Right renal pelvis (tissue), 4 donors: ENCODE data around the gene BORCS6. TPM values are rescaled to one million over a fixed set of nuclear protein-coding genes. Genes with fewer than 3 reads are reported as not detected.

Experiments
- DNase-seq, 4 donors: peaks; one replicate each; pipeline ENCODE4 v3.0.0-alpha.2; 2013; ENCODE audit warnings: low read depth in 4 of 4, low spot score in 3 of 4, missing footprints in 1 of 4
- polyA plus RNA-seq, 4 donors: library from polyadenylated mRNA; unstranded; fragments of 120-200 nt; gene quantifications; one replicate each; pipeline ENCODE4 v1.2.1, GENCODE V29; 2013; ENCODE audit not compliant: insufficient read length in 4 of 4

Gene BORCS6
- polyA plus RNA-seq, 4 donors: 3.4 to 5.3 (median 4.4) TPM

DNA sequence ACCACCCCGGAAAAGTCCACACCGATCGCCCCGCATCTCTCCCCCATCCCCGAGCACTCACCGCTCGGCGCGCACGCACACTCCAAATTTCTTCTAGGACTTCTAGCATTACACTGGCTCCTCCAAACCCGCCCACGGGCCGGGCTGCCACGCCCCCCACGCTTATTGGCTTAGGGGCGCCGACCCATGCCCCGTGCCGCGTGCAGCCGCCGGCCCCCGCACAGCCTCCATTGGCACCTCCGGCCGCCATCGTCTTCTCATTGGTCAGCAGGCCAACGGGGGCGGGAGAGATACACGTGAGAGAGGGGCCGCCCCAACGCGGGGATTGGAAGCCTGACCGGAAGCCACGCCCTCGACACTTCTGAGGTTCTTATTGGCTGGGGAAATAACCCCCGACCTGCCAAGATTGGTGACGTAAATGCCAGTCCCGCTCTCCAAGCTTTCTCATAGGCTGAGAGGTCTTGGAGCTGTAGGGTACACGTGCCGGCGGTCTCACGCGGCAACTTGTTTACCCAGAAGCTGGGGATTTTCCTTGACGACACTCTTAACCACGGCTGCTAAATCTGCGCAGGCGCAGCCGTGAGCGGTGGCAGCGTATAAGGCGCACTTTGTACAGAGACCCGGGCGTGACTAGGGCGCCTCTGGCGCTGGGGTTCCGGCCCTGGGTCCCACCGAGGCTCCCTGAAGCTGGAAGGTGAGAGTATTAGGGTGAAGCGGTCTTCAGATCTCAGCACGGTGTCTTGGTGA lies 33.6 kb downstream of the BORCS6 start:
- DNase-seq: peak; percentile 99 to 100 (median 100)

DNA sequence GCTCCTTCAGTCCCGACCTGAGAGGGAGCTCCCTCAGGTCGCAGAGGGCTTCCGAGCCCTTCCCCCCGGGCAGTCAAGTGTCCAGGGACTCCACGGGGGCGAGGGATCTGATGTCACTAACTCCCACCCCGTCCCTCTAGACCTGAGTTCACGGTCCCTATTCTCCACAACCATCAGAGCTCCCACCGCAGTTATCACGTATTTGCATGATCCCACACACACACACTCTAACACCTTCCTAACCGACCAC lies 34.1 kb downstream of the BORCS6 start:
- no peak for DNase-seq

DNA sequence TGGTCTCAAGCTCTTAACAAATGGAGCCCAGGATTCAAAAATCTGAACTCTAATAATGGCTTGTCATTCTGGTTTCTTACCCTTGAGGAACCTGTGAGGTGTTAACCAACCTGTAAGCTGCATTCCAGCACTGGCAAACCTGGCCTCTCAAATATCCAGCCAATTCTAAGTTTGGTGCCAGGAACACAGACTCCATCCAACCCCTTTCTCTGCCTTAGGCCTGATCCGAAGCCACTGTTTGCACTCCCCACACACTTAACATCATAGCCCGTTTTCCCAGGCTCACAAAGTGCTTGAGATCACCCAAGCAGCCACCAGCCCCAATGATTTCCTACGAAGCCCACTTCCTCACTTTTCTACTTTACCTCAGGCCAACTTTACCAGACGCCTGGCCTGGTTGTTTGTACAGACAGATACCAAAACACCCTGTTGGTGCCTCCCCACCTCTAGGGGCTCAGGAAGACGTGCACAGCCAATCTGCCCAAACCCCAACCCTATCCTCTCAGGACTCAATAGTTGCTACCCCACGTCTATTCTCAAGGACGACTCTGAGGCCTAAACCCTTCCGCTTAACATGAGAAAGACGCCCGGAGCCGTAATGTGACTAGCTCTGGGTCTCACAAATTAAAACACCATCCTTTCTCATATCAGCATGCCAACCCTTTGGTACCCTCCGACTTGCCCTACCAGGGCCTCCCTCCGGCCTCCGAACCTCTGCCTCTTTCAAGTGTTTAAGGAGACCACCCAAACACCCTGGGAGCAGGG lies 34.6 kb downstream of the BORCS6 start:
- DNase-seq: no peak

DNA sequence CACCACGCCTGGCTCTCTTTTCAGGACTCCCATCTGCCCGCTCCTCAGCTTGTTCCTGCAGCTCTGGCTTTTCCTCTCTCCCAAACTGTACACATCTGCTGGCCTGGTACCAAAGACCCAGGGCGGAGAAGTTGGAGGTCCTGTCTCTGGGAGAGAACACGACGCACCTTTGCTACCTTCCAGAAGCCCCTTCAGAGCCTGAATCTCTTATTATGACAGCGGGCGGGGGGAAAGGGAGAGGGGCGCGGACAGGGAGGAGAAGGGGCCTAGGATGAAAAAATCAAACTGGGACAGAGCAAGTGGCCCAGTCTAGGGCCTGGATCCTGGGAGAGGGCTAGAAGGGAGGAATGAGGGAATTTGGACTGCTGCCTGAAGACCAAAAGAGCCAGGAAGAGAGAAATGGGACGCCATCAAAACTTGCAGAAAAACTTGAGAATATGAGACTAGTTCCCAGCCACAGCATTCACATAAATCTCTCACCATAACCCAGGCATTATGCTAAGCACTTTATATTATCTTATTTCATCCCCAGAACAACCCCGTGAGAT lies 35.3 kb downstream of the BORCS6 start:
- no peak for DNase-seq

- DNase-seq: peak; percentile 91 to 96 (median 94)
Observed at GRCh38 chr17:8153957-8154607, 35.9 kb downstream of the BORCS6 start.

DNA sequence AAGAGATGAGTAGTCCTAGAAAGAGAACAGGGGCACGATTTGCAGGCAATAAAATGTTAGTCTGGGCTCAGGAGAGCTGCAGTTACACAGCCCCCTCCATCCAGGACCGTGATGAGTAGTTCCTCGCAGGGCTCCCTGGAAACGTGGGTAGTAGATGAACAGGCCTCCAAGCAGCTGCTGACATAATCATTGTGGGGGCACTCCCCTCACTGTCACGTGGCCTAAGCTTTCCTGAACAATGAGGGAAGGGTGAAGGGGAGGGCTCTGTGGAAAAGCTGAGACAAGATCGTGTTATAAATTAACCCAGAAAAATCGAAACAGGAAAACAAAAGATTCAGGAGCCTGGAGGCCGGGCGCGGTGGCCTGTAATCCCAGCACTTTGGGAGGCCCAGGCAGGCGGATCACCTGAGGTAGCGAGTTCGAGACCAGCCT lies 36.4 kb downstream of the BORCS6 start:
- DNase-seq: no peak

GRCh38 chr17:8153031-8153451 lies 36.9 kb downstream of the BORCS6 start:
- DNase-seq: no peak

GRCh38 chr17:8152112-8152775 lies 37.7 kb downstream of the BORCS6 start, which contains the start of gene PER1:
PER1 (minus strand) TSS chr17:8152404; CDS start chr17:8150706, 1,698 bp downstream.
- DNase-seq: peak in 2 of 4 donors; percentile 80 to 83

GRCh38 chr17:8151641-8152111 lies 38.3 kb downstream of the BORCS6 start:
- no peak for DNase-seq

DNA sequence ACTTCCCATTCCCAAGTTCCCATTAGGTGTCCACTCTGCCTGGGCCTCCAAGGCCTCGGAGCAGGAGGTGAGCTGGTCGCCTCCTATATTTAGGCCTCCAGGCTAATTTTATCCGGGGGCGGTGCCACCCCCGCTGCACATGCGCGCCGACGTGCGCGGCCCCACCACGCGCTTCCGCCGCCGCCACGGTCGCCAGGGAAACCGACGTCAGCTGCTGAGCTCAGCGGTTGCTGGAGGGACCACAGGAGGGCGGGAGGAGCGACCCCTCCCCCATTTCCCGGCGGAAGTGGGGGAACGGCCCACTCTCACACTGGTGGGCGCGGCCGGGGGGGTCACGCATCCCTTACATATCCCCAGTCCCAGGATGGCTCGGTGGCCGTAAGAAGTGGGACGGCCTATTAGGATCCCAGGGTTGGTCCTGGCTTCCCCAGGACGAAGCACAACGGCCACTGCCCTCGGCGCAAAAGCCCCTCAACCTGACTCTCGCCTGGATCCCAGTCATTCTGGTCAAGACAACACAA lies 38.8 kb downstream of the BORCS6 start:
- peak in 2 of 4 donors; percentile 85 to 89 for DNase-seq

GRCh38 chr17:8150194-8151119 lies 39.5 kb downstream of the BORCS6 start:
- DNase-seq: no peak

GRCh38 chr17:8149419-8150193 lies 40.4 kb downstream of the BORCS6 start:
- DNase-seq: no peak

GRCh38 chr17:8148560-8148959 lies 41.4 kb downstream of the BORCS6 start:
- DNase-seq: no peak

DNA sequence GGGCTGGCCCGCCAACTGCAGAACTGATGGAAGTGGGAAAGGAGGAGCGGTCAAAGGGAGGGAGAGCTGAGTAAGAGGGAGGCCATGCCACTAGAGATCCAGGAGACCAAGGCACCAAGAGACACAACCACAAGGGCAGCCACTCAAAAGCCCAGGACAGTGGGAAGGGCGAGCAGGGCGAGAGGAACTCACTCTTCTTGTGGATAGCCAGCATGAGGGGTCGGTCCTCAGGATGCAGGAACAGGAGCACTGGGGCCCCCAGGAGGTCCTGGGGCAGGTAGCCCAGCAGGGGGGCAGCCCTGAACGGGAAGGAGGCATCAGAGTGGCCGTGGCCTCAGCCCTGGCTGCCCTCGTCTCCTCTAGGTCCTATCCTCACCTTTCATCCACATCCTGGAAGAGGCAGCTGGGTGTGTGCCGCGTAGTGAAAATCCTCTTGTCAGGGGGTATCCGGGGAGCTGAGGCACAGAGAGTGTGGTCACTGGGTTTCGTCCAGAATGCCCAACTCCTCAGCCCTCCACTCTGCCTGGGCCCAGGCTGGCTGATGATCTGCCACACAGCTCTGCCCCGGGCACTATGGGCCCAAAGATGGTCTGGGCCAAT lies 42.1 kb downstream of the BORCS6 start:
- DNase-seq: no peak

- DNase-seq: no peak
Observed at GRCh38 chr17:8147141-8147804, 42.7 kb downstream of the BORCS6 start.

- DNase-seq: no peak
Observed at GRCh38 chr17:8146381-8147140, 43.4 kb downstream of the BORCS6 start.

DNA sequence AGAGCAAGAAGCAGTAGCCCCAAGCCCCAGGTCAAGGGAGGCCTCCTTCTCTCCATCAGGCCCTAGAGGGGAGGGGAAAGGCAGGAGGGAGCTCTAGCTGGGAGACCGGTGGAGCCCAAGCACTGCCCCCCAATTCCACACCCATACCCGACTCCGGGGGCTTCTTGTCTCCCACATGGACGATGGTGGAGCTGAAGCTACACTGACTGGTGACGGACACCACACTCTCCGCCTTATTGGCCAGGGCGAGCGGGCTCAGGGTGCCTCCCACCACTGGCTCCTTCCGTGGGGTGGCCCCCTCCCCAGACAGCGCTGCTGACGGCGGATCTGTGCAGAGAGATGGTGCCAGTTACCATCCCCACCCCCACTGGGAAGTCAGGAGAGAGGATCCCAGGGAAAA lies 44.2 kb downstream of the BORCS6 start:
- no peak for DNase-seq
